GM18511 (cell line): ENCODE data around the gene GNG7.
"Not testable (repeated sequence)": the region's sequence is repeated elsewhere in the genome, so short reads cannot be mapped to it uniquely, and the experiment has no call there.

Source experiments
- ATAC-seq: cut with Tn5 transposase; IDR thresholded peaks from one replicate; pipeline ENCODE4 v1.9.1; 2021; ENCODE audit warnings: mild to moderate bottlenecking, moderate library complexity; ENCODE audit not compliant: unreplicated experiment

Gene GNG7

GRCh38 chr19:2579678-2580280 lies 122.7 kb downstream of the GNG7 start:
- no peak for ATAC-seq

- no peak for ATAC-seq
These were observed 123.4 kb downstream of the GNG7 start for GRCh38 chr19:2578901-2579677.

GRCh38 chr19:2578391-2578890 lies 124.1 kb downstream of the GNG7 start:
- no peak for ATAC-seq

- no peak for ATAC-seq
These were observed 124.7 kb downstream of the GNG7 start for GRCh38 chr19:2577722-2578335.

- no peak for ATAC-seq
These were observed 126.6 kb downstream of the GNG7 start for GRCh38 chr19:2575734-2576481.

GRCh38 chr19:2574971-2575630 lies 127.4 kb downstream of the GNG7 start:
- no peak for ATAC-seq

- no peak for ATAC-seq
These were observed 128.0 kb downstream of the GNG7 start for GRCh38 chr19:2574478-2574931.

GRCh38 chr19:2573916-2574315 lies 128.6 kb downstream of the GNG7 start:
- ATAC-seq: no peak

GRCh38 chr19:2572152-2572551 lies 130.3 kb downstream of the GNG7 start:
- not testable (repeated sequence) for ATAC-seq

GRCh38 chr19:2569596-2570465 lies 132.7 kb downstream of the GNG7 start:
- no peak for ATAC-seq

GRCh38 chr19:2567996-2568395 lies 134.5 kb downstream of the GNG7 start:
- ATAC-seq: no peak

- ATAC-seq: no peak
These were observed 134.9 kb downstream of the GNG7 start for GRCh38 chr19:2567580-2567979.

- ATAC-seq: not testable (repeated sequence)
These were observed 138.9 kb downstream of the GNG7 start for GRCh38 chr19:2563546-2563945.

GRCh38 chr19:2561895-2562294 lies 140.6 kb downstream of the GNG7 start:
- ATAC-seq: peak; percentile 78

- ATAC-seq: no peak
These were observed 141.3 kb downstream of the GNG7 start for GRCh38 chr19:2561221-2561620.

- no peak for ATAC-seq
These were observed 142.1 kb downstream of the GNG7 start for GRCh38 chr19:2560369-2560768.

GRCh38 chr19:2558543-2558942 lies 144.0 kb downstream of the GNG7 start:
- ATAC-seq: no peak

GRCh38 chr19:2558131-2558530 lies 144.4 kb downstream of the GNG7 start:
- ATAC-seq: not testable (repeated sequence)

GRCh38 chr19:2557093-2557440 lies 145.4 kb downstream of the GNG7 start:
- no peak for ATAC-seq
